HUDEP-2 (cell line): ENCODE measurements around the gene SPAG16.
A peak's percentile ranks its signal among the peaks of the same experiment; 100 is the strongest.
"Not testable (repeated sequence)": the region's sequence is repeated elsewhere in the genome, so short reads cannot be mapped to it uniquely, and the experiment has no call there.

Experiments used
- DNase-seq, 76 experiments: peaks; one replicate each; lab custom pipeline; 2025; ENCODE audit not compliant: unreplicated experiment in 76 of 76; lab: John Stamatoyannopoulos, UW

The SPAG16 gene

GRCh38 chr2:213407027-213407426, 122.8 kb downstream of the SPAG16 start:
- DNase-seq, result not testable (repeated sequence)

GRCh38 chr2:213408426-213409070, 124.3 kb downstream of the SPAG16 start:
- DNase-seq, result not testable (repeated sequence)

- not testable (repeated sequence) for DNase-seq
Measured at GRCh38 chr2:213410687-213411086, 126.4 kb downstream of the SPAG16 start.

DNA sequence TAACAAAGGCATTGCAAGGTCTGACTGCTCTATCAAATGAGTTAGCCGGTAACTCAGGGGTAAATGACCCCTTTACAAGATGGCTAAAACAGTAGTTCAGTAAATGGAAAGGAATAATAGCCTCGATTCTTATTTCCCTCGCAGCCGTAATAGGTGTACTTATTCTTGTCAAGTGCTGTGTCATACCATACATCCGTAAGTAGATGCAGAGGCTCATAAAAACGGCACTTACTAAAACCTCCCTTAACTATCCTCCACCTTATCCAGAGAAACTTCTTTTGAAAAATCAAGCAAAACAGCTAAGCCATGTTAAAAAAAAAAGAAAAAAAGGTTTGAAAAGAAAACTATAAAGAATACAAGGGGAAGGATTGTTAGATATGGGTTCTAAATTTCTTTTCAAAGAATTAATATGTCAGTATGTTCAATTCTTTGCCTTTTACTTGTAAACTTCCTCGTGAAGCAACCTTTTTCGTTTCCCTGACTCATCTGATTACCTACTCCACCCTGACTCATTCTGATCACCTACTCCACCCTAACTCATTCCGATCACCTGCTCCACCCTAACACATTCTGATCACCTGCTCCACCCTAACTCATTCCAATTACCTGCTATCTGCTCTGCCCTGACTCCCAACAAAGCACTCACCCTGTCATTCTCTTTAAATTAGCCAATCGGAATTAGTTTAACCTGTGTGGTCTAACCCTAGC, 127.5 kb downstream of the SPAG16 start:
- no peak for DNase-seq

DNA sequence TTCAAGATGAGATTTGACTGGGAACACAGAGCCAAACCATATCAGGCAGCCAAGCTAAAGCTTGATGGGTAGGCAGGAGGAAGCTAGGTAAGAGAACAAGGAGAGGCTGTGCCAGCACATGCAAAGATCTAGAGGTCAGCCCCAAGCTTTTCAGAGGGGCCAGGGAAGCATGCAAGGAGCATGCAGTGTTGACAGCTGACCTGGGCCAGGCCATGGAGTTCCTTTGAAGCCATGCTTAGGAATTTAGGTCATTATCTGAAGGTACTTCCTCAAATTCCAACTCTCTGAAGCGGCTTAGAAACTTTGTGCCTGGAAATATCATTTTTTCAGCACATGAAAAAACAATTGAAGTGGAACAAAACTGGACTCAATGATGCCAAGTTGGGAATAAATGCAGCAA, 130.8 kb downstream of the SPAG16 start:
- no peak for DNase-seq

- DNase-seq, result no peak
Measured at GRCh38 chr2:213416832-213417231, 132.6 kb downstream of the SPAG16 start.

DNA sequence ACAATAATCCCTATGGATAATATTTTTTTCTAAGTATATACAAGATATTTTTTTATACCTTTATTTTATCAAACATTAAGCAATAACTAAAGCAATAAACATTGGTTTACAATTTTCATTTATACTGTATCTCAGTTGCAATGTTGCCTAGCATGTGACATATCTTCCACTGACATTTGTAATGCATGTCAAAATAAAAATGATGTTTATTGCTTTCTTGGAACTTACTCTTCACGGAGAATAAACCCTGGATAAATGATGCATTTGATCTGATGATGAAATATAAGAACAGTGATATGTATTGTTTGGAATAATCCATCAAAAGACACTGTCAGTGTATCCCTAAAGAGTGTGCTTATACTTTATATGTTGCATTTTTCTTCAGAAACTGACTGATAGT, 135.7 kb downstream of the SPAG16 start:
- DNase-seq, result no peak

DNA sequence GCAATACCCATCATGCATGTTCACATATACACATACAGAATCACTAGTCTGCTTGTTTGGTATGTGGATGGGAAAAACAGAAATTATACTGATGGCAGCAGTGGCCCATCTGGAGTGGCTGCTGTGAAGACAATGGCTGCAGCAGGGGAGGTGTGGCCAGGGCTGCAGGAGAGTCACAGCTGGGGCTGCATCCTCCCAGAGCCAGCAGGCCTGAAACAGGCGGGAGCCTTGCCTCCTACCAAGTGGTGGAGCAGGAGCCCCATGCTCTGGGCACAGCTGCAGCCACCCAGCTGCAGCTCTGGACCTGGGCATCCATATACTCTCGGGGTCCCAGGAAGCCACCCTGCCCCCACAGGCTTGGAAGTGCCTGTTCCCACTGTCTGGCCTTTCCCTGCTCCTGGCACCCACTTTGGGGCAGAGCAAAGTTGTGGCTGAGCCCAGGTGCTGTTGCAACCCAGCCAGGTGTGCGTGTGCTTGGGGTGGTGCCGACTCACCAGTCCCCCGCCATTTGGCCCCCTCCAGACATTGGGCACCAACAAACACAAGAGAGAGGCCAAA, 136.6 kb downstream of the SPAG16 start:
- DNase-seq, result no peak

GRCh38 chr2:213422211-213422610, 137.9 kb downstream of the SPAG16 start:
- DNase-seq, result no peak

GRCh38 chr2:213425618-213426017, 141.4 kb downstream of the SPAG16 start:
- no peak for DNase-seq

- DNase-seq, result no peak
Measured at GRCh38 chr2:213429516-213429915, 145.3 kb downstream of the SPAG16 start.

DNA sequence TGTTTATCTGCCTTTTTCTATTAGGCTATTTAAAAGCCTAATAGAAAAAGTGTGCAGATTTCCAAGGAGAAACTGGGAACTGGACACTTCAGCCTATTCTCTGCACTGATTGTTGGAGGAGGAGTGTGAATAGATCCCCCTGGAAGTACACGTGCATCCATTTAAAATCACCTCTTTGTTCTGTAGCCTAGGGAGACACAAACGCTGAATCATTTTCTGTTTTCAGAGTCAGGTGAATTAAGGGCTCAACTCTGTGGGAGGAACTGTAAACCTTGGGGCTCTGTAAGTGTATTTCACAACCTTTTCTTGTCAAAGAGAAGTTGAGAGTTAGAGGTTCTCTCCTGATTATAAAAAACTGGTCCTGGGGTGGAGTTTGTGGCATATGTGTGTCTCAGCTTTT, 159.7 kb downstream of the SPAG16 start:
- no peak for DNase-seq

DNA sequence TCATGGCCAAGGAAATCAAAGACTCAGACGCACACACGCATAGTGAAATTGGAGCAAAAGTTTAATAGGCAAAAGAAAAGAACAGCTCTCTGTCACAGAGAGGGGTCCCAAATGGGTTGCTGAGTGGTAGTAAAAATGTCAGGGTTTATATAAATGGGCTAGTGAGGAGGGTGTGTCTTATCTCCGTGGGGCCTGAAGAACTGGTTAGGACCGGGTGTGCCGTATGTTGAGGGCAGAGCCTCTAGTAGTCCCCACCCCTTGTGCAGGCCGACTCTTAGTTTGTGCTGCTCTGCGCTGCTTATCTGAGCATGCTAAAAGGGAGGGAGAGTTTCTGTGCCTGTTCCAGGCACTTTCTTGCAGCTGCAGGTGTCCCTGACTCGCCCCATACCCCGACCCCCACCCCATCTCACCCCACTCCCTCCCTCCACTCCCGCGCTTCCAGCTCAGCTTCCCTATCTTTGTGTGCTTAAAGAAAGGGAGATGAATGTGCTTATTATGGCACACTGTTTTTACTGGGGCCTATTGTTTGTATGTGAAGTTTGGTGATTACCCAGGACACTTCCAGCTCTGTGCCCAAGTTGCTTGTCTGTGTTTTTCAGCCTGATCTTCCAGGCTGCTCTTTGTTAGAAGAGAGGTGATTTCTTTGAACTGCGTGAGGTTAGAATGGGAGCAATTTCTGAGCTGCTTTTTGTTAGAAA, 167.4 kb downstream of the SPAG16 start:
- DNase-seq, result peak in 73 of 76 experiments; percentile 7 to 86 (median 54)

DNA sequence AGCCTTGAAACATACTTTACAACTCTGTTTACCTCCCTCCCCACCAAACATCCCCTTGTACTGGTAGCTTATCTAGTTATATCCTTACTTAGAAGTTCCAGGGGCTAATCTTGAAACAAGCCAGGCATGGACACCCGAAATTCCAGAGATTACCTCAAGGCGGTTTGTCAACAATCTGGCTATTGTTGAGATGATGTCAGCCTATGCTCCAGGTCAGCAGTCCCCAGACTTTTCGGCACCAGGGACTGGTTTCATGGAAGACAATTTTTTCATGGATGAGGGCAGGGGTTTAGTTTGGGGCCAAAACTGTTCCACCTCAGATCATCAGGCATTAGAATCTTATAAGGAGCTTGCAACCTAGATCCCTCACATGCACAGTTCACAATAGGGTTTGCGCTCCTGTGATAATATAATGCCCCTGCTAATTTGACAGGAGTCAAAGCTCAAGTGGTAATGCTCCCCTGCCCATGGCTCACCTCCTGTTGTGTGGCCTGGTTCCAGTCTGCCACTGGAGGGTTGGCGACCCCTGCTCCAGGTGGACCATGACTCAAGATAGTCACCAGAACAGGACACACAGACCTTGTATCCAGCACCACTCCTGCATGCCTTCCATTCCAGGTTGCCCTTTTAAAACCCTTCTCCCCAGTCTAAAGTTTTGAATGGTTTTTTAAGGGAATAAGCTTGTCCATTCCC, 171.2 kb downstream of the SPAG16 start:
- no peak for DNase-seq

DNA sequence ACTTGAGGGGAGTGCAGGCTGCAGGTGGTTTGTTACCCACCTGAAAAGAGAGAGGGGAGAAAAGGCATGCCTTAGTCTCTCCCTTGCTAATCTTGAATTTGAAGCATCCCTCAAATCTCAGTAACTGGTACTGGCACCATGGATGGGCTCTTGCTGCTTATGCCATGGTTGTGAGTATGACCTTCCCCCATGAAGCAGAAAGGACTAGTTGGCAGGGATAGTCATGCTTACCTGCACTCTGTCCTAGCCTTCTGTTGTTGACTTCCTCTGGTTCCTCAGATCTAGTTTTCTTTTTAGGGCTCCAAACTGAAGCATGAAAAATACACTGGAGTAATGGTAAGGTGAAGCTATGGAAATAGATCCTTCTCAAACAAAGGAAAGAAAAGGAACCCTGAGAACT, 191.2 kb downstream of the SPAG16 start:
- no peak for DNase-seq

DNA sequence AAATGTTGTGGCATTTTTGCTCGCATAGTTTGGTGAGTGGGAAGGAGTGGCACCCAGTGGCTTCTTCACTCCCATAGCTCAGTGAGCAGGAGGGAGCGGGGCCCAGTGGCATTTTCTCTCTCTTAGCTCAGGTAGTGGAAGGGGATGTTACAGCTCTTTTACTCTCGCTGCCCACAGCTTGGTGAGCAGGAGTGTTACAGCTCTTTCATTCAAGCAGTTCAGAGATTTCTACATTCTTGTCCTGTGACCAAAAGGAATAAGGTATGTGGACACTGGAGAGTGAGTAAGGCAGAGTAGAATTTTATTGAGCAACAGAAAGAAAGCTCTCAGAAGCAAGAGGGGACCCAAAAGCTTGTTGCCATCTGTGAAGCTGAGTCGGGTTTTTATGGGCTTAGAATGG, 192.4 kb downstream of the SPAG16 start:
- DNase-seq, result no peak

DNA sequence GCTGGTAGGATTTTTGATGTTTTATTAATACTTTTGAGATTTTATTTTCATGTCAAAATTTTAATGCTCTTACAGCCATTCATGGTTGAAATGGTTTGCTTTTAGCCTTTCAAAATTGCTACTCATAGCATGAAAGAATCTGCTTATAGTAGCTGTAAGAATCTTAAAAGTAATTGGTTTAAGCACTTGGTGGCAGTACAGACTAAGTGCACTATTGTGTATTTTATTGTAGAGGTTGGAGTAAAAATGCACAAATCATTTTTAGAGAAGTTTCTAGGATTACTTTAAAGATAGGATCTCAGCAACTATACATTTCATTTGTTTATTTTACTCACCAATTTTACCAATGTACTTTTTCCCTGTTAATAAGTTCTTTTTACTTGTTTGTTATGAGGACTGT, 205.8 kb downstream of the SPAG16 start:
- no peak for DNase-seq

GRCh38 chr2:213491376-213491775, 207.1 kb downstream of the SPAG16 start:
- no peak for DNase-seq

- no peak for DNase-seq
Measured at GRCh38 chr2:213496226-213496625, 212.0 kb downstream of the SPAG16 start.

DNA sequence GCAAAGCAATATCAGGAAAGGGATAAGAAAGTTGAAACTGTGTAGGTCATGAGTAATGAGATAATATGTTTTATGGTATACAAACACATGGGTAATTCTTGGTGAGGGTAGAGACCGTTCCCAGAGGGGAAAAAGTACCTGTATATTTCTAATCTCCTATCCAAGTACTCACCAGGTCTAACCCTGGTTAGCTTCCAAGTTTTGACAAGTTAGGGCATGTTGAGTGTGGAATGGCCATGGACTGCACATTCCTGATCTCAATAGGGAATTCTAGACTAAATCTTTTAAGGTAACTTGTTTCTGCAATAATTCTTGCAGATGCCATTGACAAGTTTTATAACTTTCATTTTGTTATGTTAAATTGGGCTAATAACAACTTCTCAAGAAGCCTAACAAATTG, 216.6 kb downstream of the SPAG16 start:
- no peak for DNase-seq

DNA sequence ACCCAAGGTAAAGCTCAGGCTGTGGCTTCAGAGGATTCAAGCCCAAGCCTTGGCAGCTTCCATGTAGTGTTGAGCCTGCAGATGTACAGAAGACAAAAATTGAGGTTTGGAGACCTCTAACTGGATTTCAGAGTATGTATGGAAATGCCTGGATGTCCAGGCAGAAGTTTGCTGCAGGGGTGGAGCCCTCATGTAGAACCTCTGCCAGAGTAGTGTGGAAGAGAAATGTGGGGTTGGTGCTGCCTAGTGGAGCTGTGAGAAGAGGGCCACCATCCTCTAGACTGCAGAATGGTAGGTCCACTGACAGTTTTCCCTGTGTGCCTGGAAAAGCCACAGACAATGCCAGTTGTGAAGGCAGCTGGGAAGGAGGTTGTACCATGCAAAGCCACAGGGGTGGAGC, 239.9 kb downstream of the SPAG16 start:
- no peak for DNase-seq
